HEK293 (cell line): Measurements from ENCODE around the gene GHRH.

ENCODE experiments used
- CTCF ChIP-seq: fragments of 450-650 bp; formaldehyde crosslinking; IDR thresholded peaks from 2 replicates; pipeline ENCODE4 v1.5.1; 2016; ENCODE audit warnings: missing biosample characterization, missing genetic modification characterization
- ELK4 ChIP-seq: IDR thresholded peaks from 2 replicates; pipeline ENCODE4 v1.6.1; 2011; ENCODE audit warnings: mild to moderate bottlenecking, low read depth, low read length, borderline replicate concordance
- SCRT2 ChIP-seq: fragments of 450-650 bp; formaldehyde crosslinking; IDR thresholded peaks from 2 replicates; pipeline ENCODE4 v1.5.1; 2016; ENCODE audit warnings: missing biosample characterization, missing genetic modification characterization
- ZBTB49 ChIP-seq: fragments of 450-650 bp; formaldehyde crosslinking; IDR thresholded peaks from 2 replicates; pipeline ENCODE4 v1.5.1; 2016; ENCODE audit warnings: missing biosample characterization, missing genetic modification characterization, low read depth
- ZEB2 ChIP-seq: fragments of 450-650 bp; formaldehyde crosslinking; IDR thresholded peaks from 2 replicates; pipeline ENCODE4 v1.5.1; 2016; ENCODE audit warnings: missing biosample characterization, missing genetic modification characterization
- ZNF121 ChIP-seq: fragments of 450-650 bp; formaldehyde crosslinking; IDR thresholded peaks from 2 replicates; pipeline ENCODE4 v1.5.1; 2016; ENCODE audit warnings: missing biosample characterization, missing genetic modification characterization
- ZNF416 ChIP-seq: fragments of 450-650 bp; formaldehyde crosslinking; IDR thresholded peaks from 2 replicates; pipeline ENCODE4 v1.5.1; 2016; ENCODE audit warnings: missing biosample characterization, missing genetic modification characterization
- ZNF548 ChIP-seq: fragments of 450-650 bp; formaldehyde crosslinking; IDR thresholded peaks from 2 replicates; pipeline ENCODE4 v1.5.1; 2016; ENCODE audit warnings: missing biosample characterization, missing genetic modification characterization
- ZNF830 ChIP-seq: fragments of 450-650 bp; IDR thresholded peaks from 2 replicates; pipeline ENCODE4 v1.5.0; 2018; ENCODE audit warnings: missing biosample characterization, missing genetic modification characterization, low read depth, mild to moderate bottlenecking, moderate library complexity

- TF ChIP-seq ZBTB49 (tag by site-specific recombination) (no peak), CTCF (tag by site-specific recombination) (no peak), ELK4 (no peak), ZNF830 (tag by site-specific recombination) (no peak), ZNF548 (no peak), ZNF416 (tag by site-specific recombination) (no peak), SCRT2 (no peak), ZNF121 (tag by site-specific recombination) (no peak), ZEB2 (tag by site-specific recombination) (no peak)
These were observed 47.7 kb upstream of the GHRH start for GRCh38 chr20:37309290-37309689.
